NCI-H2107 treated with DMSO at 0.1 percent for 48 hours (cell line): ENCODE data around the gene VPS33B.
A peak's percentile ranks its signal among the peaks of the same experiment; 100 is the strongest.
"Not testable (repeated sequence)": the region's sequence is repeated elsewhere in the genome, so short reads cannot be mapped to it uniquely, and the experiment has no call there.

ENCODE experiments used
- DNase-seq: peaks from one replicate; lab custom pipeline; 2025; ENCODE audit not compliant: unreplicated experiment; lab: John Stamatoyannopoulos, UW

Gene VPS33B

DNA sequence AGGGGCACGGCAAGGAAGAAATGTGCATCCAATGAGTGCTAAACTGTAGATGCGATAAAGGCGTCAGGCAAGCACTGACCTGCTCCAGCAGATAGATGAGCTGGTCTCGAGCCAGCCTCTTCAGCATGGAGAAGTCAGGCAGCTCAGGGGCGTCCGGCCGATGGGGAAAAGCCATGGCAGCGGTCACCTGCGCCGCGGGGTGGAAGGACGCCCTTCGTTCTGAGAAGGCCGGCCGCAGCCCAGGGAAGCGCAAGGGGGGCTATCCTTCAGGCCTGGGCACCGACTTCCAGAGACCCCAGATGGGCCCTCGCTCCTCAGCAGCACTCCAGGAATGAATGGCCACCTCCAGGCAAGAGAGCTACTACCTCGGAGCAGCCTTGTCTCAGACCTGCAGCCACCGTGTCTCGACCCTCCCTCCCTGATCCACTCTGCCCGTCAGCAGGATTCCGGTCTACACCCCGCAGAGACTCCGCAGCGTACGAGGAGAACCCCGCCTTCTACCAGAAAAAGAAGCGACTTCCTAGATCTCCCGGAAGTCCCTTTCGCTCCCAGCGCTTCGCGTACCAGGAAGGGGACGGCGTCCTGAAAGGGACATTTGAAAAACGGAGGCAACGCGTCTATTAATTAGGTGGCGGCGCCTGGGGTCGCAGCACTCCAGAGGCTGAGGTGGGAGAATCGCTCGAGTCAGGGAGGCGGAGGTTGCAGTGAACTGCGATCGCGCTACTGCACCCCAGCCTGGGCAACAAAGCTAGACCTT, at the start of gene VPS33B:
VPS33B (minus strand) TSS at position 520 of the 757 bp plus-strand sequence; CDS start at position 175, 345 bp downstream.
- DNase-seq, result peak; percentile 52

GRCh38 chr15:91072161-91072560, 49.8 kb upstream of the VPS33B start:
- no peak for DNase-seq

DNA sequence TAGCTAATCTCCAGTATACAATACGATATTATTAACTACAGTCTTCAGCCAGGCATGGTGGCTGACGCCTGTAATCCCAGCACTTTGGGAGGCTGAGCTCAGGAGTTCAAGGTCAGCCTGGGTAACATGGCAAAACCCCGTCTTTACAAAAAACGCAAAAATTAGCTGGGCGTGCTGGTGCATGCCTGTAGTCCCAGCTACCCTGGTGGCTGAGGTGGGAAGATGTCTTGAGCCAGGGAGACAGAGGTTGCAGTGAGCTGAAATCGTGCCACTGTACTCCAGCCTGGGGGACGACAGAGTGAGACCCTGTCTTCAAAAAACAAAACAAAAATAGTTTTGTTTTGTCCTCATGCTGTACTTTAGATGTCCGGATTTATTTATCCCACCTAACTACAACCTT, 48.5 kb upstream of the VPS33B start:
- DNase-seq, result no peak

- no peak for DNase-seq
Observed at GRCh38 chr15:91068966-91069365, 46.6 kb upstream of the VPS33B start.

DNA sequence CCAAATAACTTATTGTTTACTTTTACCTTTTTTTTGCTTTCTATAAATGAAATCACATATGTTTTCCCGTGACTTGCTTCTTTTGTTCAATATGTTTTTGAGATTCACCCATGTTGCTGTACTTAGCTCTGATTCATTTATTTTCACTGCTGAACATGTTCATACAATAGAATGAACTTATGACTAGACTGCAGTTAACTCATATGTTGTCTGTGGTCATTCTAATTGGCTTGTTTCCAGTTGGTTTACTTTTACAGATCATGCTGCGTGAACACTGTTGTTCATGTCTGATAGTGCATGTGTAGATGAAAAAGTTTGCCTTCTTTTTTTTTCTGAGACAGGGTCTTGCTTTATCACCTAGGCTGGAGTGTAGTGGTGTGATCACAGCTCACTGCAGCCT, 46.0 kb upstream of the VPS33B start:
- DNase-seq, result no peak

- no peak for DNase-seq
Observed at GRCh38 chr15:91067036-91067435, 44.6 kb upstream of the VPS33B start.

DNA sequence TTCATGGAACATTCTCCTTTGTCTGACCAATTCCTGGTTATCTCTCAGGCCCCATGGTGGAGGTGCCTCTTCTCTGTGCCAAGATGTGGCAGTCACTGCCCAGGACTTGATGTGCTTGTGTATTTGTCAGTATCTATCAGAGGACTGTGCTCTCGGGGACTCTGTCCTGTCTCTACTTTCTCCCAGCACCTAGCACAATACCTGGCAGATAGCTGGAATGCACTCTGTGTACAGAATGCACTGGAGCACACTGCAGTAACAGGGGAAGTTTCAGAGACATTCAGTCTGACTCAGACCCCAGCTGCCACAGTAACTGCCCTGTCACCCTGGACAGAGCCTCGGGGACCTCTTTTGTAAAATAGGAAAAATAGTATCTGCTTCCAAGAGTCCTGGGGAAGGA, 43.1 kb upstream of the VPS33B start:
- no peak for DNase-seq

GRCh38 chr15:91061997-91062396, 39.6 kb upstream of the VPS33B start:
- no peak for DNase-seq

DNA sequence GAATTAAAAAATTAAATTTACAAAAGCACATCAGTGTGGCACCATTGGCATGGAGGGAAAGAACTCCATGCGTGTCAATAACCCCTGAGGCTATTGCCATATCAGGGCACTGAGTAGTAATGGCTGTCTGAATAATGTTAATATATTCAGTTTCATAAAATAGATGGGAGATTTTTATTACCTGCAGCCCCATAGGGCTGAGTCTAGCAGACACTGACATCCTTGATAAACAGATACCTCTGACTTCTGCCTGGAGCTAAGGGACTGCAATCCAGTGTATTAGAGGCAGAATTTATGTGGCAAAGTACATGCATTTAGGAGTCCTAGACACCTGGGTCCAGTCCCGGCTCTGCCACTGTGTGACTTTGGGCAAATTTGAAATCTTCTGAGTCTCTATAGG, 38.8 kb upstream of the VPS33B start:
- DNase-seq, result no peak

GRCh38 chr15:91055548-91056331, 33.3 kb upstream of the VPS33B start:
- DNase-seq, result peak; percentile 62

DNA sequence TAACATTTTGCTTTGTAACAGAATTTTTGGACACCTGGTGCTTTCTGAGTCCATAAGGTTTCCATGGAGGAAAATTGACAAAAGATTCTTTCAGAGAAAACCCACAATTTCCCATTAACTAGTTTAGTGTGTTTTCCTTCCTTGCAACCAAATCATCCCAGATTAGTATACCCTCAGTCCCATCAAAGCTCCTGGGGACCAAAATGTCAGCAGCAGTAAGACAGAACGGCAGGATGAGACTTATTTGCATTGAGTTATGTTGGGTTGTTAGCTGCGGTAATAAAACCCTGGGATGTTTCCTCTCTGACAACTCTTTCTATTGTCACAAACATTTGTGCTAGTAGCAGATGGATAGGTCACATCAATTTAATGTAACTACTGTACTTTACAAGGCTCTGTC, 32.4 kb upstream of the VPS33B start:
- DNase-seq, result no peak

- no peak for DNase-seq
Observed at GRCh38 chr15:91051248-91051647, 28.9 kb upstream of the VPS33B start.

- DNase-seq, result no peak
Observed at GRCh38 chr15:91050128-91050455, 27.7 kb upstream of the VPS33B start.

DNA sequence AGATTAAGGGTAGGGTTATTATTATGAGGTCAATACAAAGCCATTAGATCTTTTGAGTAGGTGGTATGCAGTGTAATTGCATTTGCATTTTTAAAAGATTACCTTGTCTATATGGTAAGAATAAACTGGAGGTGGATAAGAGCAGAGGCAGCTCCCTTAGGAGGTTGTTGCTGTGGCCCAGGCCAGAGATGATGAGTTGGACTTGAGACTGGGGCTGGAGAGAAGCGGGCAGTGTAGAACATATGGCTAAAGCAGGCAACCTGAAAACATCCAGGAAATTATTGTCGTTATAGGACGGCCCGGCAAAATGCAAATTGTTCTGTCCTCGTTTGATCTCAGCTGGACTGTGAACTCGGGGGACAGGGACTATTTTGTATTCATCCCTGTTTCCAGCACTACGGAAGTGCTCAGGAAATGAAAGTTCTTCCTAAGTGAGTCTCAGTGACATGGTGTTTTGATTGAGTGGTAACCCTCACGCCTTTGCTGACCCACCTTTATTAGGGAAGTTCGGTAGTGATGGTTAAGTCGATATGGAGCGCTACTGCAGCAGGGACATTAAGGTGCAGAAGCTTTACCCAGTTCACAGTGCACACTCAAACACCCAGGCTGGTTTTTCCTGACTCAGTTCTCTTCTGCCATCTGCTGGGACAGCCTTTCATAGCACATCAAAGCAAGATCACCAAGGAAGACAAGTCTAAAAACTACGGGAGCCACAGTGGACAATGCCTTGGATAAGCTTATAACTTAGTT, 27.2 kb upstream of the VPS33B start:
- peak; percentile 44 for DNase-seq

GRCh38 chr15:91047545-91048199, 25.3 kb upstream of the VPS33B start:
- no peak for DNase-seq

- not testable (repeated sequence) for DNase-seq
Observed at GRCh38 chr15:91046056-91046455, 23.7 kb upstream of the VPS33B start.

- DNase-seq, result no peak
Observed at GRCh38 chr15:91045065-91045464, 22.7 kb upstream of the VPS33B start.

GRCh38 chr15:91043202-91043874, 20.9 kb upstream of the VPS33B start:
- no peak for DNase-seq

DNA sequence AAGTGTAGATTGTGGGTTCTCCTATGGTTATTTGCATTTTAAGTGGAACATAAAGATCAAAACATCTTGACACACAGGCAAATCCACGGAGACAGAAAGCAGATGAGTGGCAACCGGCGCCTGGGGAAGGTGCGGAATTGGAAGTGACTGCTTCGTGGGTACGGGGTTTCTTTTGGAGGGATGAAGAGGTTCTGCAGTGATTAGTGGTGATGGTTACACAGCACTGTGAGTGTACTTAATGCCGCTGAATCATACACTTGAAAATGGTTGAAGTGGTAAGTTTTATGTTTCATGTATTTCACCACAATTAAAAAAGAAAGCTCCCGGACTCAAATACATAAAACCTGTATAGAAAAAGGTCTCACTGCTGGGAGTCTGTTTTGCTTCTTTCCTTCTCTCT, 18.5 kb upstream of the VPS33B start:
- peak; percentile 47 for DNase-seq

GRCh38 chr15:91039996-91040395, 17.6 kb upstream of the VPS33B start:
- no peak for DNase-seq
